Mucosa of rectum (tissue), 2 donors: ENCODE data around the gene MYO18B.
"Not testable (repeated sequence)": the region's sequence is repeated elsewhere in the genome, so short reads cannot be mapped to it uniquely, and the experiment has no call there.

ENCODE experiments used
- H3K27ac ChIP-seq, 2 donors: one replicate each; pipeline ENCODE4 v1.7.0; 2013; ENCODE audit warnings: inconsistent platforms in 2 of 2, low read depth in 2 of 2, low read length in 2 of 2
- H3K27me3 ChIP-seq, 2 donors: one replicate each; pipeline ENCODE4 v1.7.0; 2013; ENCODE audit warnings: low read length in 2 of 2; ENCODE audit not compliant: control insufficient read depth in 2 of 2, insufficient read depth in 2 of 2
- H3K36me3 ChIP-seq, 2 donors: one replicate each; pipeline ENCODE4 v1.7.0; 2013; ENCODE audit warnings: low read length in 2 of 2; ENCODE audit not compliant: control insufficient read depth in 2 of 2, insufficient read depth in 2 of 2
- H3K4me1 ChIP-seq, 2 donors: one replicate each; pipeline ENCODE4 v1.7.0; 2013; ENCODE audit warnings: low read length in 2 of 2, mild to moderate bottlenecking in 1 of 2; ENCODE audit not compliant: control insufficient read depth in 2 of 2, insufficient read depth in 2 of 2
- H3K4me3 ChIP-seq, 2 donors: one replicate each; pipeline ENCODE4 v1.7.0; 2013; ENCODE audit warnings: low read length in 2 of 2
- H3K9ac ChIP-seq, 2 donors: one replicate each; pipeline ENCODE4 v1.7.0; 2013; ENCODE audit warnings: low read length in 2 of 2, low read depth in 1 of 2, mild to moderate bottlenecking in 1 of 2
- H3K9me3 ChIP-seq, 2 donors: one replicate each; pipeline ENCODE4 v1.7.0; 2013; ENCODE audit warnings: low read length in 2 of 2; ENCODE audit not compliant: control insufficient read depth in 2 of 2
- donor health status: healthy.
- donor health status: Normal muscosa, but diverticular disease.

Gene MYO18B

DNA sequence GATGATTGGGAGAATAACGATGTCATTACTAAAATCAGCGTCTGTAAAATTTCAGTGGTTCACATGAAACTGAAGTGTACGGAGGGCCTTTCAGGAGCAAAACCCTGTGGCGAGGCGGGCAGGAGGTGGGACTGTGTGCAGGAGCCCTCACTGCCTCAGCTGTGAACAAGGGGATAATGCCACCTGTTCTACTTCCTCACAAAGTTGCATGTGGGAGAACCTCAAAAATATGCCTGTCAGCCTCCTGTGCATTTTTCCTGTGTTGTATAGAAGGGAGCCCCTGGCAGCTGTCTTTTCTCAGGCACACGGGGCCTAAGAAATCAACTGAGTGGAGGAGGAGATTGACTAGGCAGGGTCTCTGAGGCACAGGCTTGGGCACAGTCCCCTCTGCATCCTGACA, 43.0 kb upstream of the MYO18B start:
- Histone ChIP-seq H3K4me1 (no peaks in the 10 kb centered on the region), H3K27ac (no peak overlapping the region), H3K9ac (no peak overlapping the region), H3K4me3 (no peak overlapping the region), H3K27me3 (no peaks in the 10 kb centered on the region), H3K9me3 (no peaks in the 10 kb centered on the region), H3K36me3 (no peaks in the 10 kb centered on the region)

DNA sequence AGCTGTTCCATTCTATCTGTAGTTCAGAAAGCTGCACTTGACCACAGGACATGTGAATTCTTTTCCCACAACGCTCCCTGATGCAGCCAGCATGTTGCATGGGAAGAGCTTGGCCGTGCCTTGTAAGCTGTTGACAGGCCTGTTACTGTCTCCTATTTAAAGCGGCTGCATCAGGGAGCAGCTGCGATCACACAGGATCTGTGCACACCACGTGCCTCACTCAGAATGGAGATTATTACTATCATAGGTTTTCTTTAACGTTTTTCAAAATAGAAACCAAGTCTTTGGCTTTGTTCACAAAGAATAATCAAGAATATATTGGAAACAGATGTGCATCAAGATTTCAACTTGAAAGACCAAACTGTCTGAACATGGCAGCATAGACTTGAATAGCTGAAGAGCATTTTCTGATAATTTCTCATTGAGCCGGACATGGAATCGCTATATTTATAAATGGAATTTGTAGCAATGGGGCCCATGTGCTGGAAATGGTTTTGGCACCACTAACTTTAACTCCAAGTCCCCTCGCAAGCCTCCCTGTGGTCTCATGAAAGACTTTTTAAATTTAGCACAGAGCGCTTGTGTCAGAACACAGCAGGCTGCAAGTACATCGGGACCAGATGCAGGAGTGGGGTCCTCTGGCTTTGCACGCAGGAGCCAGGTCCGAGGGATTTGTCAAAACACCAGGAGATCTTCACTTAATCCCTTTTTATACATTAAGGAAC, 40.8 kb upstream of the MYO18B start:
- no peaks in the 10 kb centered on the region for H3K27me3 ChIP-seq
- no peaks in the 10 kb centered on the region for H3K4me1 ChIP-seq
- no peak overlapping the region for H3K9ac ChIP-seq
- no peaks in the 10 kb centered on the region for H3K9me3 ChIP-seq
- no peak overlapping the region for H3K27ac ChIP-seq
- H3K4me3 ChIP-seq: no peak overlapping the region
- no peaks in the 10 kb centered on the region for H3K36me3 ChIP-seq

- no peak overlapping the region for H3K9ac ChIP-seq
- no peak overlapping the region for H3K4me3 ChIP-seq
- no peaks in the 10 kb centered on the region for H3K27me3 ChIP-seq
- H3K4me1 ChIP-seq: no peaks in the 10 kb centered on the region
- no peaks in the 10 kb centered on the region for H3K36me3 ChIP-seq
- H3K9me3 ChIP-seq: no peaks in the 10 kb centered on the region
- H3K27ac ChIP-seq: no peak overlapping the region
These were observed 39.9 kb upstream of the MYO18B start for GRCh38 chr22:25702040-25702439.

GRCh38 chr22:25702571-25703167, 39.3 kb upstream of the MYO18B start:
- H3K4me3 ChIP-seq: no peak overlapping the region
- no peak overlapping the region for H3K9ac ChIP-seq
- H3K4me1 ChIP-seq: no peaks in the 10 kb centered on the region
- H3K27me3 ChIP-seq: no peaks in the 10 kb centered on the region
- H3K9me3 ChIP-seq: no peaks in the 10 kb centered on the region
- peaks cover 4% of the 10 kb centered on the region in 2 donors for H3K36me3 ChIP-seq
- no peak overlapping the region for H3K27ac ChIP-seq

- H3K27ac ChIP-seq: no peak overlapping the region
- no peaks in the 10 kb centered on the region for H3K4me1 ChIP-seq
- H3K9ac ChIP-seq: no peak overlapping the region
- H3K9me3 ChIP-seq: no peaks in the 10 kb centered on the region
- no peak overlapping the region for H3K4me3 ChIP-seq
- peaks cover 4% of the 10 kb centered on the region in 2 donors for H3K36me3 ChIP-seq
- no peaks in the 10 kb centered on the region for H3K27me3 ChIP-seq
These were observed 37.3 kb upstream of the MYO18B start for GRCh38 chr22:25704701-25705100.

DNA sequence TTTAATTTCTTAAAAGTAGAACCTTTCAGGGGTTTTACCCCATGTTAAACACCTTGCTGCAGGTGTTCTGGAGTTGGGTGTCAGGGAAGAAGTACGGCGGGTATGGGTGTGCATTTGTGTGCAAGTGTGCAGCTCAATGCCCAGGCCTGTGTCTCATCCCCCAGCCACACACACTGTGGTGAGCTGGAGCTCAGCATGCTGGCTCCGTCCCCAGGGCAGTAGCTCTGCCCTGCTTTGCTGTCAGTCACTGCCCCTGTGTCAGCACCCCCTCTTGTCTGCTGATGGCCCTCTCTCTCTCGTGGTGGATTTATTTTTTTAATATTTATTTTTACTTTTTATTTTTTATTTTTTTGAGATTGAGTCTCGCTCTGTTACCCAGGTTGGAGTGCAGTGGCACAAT, 35.8 kb upstream of the MYO18B start:
- Histone ChIP-seq H3K36me3 (peaks cover 4% of the 10 kb centered on the region in 2 donors), H3K9me3 (no peaks in the 10 kb centered on the region), H3K9ac (no peak overlapping the region), H3K4me3 (no peak overlapping the region), H3K27ac (no peak overlapping the region), H3K27me3 (no peaks in the 10 kb centered on the region), H3K4me1 (no peaks in the 10 kb centered on the region)

DNA sequence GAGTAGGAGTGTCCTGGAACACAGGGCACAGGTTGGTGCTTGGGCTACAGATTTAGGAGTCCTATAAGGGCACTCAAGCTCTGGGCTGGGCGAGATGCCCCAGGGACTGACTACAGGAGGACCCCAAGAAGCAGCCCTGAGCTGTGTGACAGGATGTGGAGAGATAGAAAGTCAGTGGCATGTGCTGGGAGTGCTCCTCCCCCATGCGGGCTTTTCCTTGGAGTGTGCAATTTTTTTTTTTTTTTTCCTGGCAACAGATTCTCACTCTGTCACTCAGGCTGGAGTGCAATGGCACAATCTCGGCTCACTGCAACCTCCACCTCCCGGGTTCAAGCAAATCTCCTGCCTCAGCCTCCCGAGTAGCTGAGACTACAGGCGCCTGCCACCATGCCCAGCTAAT, 33.6 kb upstream of the MYO18B start:
- not testable (repeated sequence) for H3K27ac ChIP-seq, H3K9ac ChIP-seq, H3K4me3 ChIP-seq, H3K27me3 ChIP-seq, H3K36me3 ChIP-seq, H3K4me1 ChIP-seq, H3K9me3 ChIP-seq

GRCh38 chr22:25709758-25710157, 32.2 kb upstream of the MYO18B start:
- H3K4me1 ChIP-seq: no peaks in the 10 kb centered on the region
- no peak overlapping the region for H3K4me3 ChIP-seq
- H3K36me3 ChIP-seq: peaks cover 4% of the 10 kb centered on the region in 2 donors
- no peak overlapping the region for H3K27ac ChIP-seq
- no peaks in the 10 kb centered on the region for H3K27me3 ChIP-seq
- H3K9me3 ChIP-seq: no peaks in the 10 kb centered on the region
- H3K9ac ChIP-seq: no peak overlapping the region

DNA sequence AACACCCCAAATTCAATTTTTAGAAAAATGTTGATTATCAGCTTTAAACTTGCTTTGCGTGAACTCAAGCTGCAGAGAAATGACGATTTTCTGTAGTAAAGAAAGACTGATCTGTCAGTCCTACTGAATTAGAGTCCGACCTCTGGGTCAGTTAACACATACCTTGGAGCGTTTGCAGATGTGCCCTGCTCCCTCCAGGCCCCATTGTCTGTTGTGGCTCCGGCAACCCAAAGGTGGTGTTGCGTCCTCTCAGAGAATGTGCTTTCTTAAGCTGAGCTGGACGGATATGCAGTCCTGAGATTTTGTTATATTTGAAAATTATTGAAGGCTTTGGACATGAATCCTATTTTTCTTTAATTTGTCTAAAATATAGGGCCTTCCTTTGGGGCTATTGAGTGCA, 31.5 kb upstream of the MYO18B start:
- H3K27ac ChIP-seq: no peak overlapping the region
- no peaks in the 10 kb centered on the region for H3K9me3 ChIP-seq
- no peak overlapping the region for H3K4me3 ChIP-seq
- H3K9ac ChIP-seq: no peak overlapping the region
- peaks cover 4% of the 10 kb centered on the region in 2 donors for H3K36me3 ChIP-seq
- H3K4me1 ChIP-seq: no peaks in the 10 kb centered on the region
- no peaks in the 10 kb centered on the region for H3K27me3 ChIP-seq

- no peaks in the 10 kb centered on the region for H3K4me1 ChIP-seq
- no peaks in the 10 kb centered on the region for H3K27me3 ChIP-seq
- peaks cover 4% of the 10 kb centered on the region in 2 donors for H3K36me3 ChIP-seq
These were observed 30.5 kb upstream of the MYO18B start for GRCh38 chr22:25711491-25711890.

More at GRCh38 chr22:25711491-25711890, 30.5 kb upstream of the MYO18B start:
- Histone ChIP-seq H3K9me3 (no peaks in the 10 kb centered on the region), H3K4me3 (no peak overlapping the region), H3K9ac (no peak overlapping the region), H3K27ac (no peak overlapping the region)
